HG03045 (cell line): Measurements from ENCODE around the gene GLYAT.
"Not testable (repeated sequence)": the region's sequence is repeated elsewhere in the genome, so short reads cannot be mapped to it uniquely, and the experiment has no call there.

Source experiments
- ATAC-seq: cut with Tn5 transposase; IDR thresholded peaks from one replicate; pipeline ENCODE4 v1.9.1; 2021; ENCODE audit warnings: mild to moderate bottlenecking, moderate library complexity; ENCODE audit not compliant: unreplicated experiment

GLYAT gene

GRCh38 chr11:58744988-58745704 is 13.4 kb upstream of the GLYAT start:
- no peak for ATAC-seq

DNA sequence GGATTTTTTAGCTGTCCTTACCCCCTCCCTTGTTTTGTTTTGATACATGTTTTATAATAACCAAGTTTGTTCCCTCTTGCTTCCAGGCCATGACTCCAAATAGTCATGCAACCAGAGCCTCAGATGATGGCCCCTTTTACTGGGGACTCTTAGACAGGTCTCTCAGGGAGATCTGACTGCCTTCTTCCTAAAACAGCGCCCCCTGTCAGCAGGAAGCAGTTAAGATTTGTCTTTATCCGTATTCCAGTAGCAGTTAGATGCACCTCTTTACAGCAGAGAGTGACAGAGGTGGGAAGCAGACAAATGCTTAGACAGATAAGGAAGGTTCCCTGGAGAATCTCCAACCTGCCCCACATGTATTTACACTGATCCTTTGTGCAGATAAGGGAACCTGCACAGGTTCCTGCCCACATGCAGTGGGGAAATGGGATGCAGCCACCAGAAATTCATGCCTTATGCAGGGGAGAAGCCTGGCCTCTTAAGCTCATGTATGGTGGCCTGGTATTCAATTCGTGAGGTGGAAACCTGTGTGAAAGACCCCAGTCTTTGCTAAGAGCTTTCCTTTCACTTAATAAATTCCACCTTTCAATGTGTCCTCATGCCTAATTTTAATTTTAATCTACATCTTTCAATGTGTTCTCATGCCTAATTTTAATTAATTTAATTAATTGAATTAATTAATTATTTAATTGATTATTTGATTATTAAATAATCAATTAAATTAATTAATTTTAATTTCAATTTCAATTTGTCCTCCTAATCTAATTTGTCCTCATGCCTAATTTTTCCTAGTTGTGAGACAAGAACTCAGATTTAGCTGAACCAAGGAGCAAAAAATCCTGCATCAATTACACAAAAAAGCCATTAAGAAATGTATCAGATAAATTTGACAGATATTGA is 11.5 kb upstream of the GLYAT start:
- ATAC-seq = no peak

DNA sequence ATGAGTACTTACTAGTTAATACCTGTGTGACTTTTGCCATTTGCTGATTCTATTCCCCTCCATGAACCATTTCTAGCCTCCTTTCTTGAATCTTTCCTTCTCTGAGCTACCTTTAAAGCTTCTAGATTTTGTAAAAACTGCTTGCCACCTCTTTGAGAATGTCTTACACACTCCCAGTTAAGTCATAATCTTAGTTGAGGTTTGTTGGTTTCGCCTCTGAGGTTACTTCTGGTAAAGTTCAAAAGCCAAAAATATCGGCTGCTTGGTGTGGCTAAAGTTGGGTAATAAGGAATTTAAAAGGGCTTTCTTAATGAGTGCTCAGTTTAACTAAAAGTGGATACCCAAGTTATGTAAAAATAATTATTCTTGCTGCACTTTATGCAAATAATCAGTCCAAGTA is 10.4 kb upstream of the GLYAT start:
- no peak for ATAC-seq

DNA sequence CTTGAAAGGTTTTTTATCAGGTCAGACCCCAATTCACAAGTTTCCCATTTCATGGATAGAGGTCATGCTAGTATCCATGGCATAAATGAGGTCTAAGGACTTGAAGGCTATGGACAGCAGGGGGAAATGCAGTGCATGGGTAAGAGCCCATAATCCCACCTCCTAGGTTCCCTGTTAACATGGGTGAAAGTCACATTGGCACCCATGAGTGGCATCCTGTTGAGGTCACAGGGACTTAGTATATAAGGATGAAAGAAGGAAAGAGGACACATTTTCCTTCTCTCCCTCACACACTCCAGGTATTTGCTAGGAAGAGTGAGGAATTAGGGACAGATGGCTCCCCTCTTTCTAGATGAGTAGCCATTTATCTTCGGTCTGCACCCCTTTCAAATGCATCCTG is 9.4 kb upstream of the GLYAT start:
- ATAC-seq = no peak

- no peak for ATAC-seq
Observed at GRCh38 chr11:58740447-58740846, 8.7 kb upstream of the GLYAT start.

GRCh38 chr11:58739725-58740430 is 8.1 kb upstream of the GLYAT start:
- no peak for ATAC-seq

DNA sequence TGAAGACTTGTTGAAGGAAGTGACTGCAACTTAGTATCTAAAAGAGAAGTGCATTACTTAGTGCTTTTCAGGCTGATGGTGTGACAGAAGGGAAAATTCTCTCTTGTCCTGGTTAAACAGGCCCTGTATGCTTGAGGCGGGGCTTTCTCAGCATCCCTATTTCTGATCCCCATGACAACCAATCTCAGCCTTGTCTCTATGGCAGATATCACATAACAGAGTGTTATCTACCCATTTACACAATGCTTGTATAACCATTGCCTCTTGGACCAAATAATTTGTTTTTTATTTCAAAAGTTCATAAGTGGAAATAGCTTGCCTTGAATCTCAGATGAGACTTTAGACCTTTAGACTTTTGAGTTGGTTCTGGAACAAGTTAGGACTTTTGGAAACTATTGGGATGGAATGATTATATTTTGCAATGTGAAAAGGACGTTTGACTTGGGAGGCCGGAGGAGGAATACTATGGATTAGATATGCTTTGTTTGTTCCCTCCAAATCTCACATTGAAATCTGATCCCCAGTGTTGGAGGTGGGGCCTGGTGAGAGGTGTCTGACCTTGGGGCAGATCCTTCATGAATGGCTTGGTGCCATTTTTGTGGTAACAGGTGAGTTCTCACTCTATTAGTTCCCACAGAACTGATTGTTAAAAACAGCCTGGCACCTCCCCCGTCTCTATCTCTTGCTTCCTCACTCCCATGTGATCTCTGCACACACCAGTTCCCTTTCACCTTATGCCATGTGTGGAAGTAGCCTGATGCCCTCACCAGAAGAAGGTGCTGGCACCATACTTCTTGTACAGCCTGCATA is 3.1 kb upstream of the GLYAT start:
- ATAC-seq = no peak

DNA sequence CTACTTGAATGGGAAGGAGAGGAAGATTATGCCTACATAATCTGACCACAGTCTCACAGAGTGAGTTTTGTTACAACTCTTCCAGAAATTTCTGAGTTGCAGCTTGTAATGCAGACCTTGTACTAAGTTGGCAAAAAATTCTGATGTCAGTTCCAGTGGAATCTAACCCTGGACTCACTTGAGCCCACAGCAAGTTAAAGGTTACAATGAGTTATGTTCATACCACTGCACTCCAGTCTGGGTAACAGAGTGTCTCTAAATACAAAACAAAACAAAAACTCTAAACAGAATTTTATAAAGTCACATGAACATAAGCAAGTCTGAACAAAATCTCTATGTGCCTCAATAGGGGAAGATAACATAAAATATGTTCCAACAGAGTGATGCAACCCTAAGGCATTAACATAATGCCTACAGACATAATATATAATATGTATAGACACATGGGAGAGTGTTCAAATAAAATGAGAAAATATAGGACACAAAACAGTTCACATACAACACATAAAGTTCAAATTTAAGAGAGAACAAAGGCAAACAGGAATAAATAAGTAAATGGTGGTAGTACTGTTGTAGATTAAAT is 1.1 kb downstream of the GLYAT start:
- no peak for ATAC-seq

DNA sequence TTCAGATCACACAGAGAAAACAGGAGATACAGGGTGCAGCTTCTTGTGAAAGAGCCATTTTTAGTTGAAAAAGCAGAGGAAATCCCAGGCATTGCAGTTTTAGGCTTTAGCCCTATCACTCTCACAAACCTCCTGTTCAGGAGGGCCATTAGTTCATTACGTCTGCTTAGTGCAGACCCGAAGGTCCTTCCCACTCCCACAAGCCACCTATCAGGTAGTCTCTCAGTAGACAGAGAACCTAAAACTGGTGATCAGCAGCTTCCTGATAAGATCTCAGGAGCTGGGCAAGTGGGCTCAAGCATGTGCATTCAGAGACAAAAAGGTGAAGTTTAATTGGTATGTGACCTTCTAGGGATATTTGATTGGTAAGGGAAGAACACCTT is 4.3 kb downstream of the GLYAT start:
- ATAC-seq = no peak

DNA sequence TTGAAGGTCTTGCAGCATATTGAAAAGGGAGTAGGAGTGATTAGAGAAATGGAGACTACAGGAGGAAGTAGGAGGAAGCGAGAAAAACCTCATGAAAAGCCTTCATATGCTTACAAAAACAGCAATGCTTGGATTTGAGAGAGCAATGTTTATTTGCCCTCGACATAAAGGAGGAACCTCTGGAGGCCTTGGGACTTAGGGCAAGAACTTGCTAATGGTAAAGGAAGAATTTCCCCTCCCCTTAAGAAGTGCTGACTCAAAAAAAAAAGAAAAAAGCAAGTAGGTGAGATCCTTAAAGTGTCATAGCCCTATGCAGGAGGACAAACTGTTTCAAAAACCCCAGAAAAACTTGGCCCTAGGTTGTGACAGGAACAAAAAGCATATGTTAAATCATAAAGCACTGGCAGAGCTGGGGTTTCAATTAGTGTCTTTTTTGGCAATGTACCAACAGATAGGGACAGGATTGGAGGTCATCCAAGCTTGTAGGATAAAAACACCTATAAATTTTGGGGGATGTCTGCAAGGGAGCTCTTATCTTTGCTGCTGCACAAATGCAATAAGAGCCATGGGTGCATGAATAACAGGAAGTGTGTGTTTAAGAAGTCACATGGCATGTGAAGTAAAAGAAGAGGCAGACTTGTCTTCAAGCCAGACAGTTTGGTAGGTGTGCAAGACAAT is 4.9 kb downstream of the GLYAT start:
- ATAC-seq = no peak

GRCh38 chr11:58719406-58720117 is 12.2 kb downstream of the GLYAT start:
- no peak for ATAC-seq

DNA sequence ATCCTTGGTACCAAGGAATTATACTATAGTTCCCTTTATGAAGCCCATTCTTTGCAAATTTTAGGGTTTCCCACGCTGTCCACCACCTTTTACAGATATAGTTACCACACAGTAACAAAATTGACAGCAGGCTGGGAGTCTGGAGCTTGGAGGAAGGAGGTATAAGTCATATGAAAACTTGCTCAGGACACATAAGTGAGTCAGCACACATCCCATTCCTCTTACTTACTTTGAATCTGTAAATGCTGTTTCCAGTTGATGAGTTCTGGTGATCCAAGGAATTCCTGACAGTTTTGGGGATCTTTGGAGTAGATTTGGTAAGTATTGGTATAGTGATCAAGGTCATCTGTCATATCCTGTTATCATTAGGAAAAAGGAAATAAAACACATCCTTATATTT is 19.2 kb downstream of the GLYAT start:
- no peak for ATAC-seq

DNA sequence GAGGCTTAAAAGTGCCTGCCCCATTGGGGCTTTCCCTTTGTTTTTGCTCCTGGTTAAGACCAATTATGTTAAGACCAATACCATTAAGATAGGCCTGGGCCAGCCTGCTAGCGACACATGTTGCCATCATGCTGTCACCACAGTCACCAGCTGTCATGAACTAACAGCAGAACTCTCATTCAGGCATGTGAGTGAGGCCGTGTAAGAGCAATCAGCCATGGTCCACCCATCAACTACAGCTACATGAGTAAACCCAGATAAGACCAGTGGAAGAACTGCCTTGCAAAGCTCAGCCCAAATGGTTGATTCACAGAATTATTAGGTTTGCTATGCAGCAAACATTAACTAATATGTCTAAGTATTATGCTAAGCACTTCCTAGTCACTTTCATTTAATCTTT is 19.9 kb downstream of the GLYAT start:
- ATAC-seq = no peak

DNA sequence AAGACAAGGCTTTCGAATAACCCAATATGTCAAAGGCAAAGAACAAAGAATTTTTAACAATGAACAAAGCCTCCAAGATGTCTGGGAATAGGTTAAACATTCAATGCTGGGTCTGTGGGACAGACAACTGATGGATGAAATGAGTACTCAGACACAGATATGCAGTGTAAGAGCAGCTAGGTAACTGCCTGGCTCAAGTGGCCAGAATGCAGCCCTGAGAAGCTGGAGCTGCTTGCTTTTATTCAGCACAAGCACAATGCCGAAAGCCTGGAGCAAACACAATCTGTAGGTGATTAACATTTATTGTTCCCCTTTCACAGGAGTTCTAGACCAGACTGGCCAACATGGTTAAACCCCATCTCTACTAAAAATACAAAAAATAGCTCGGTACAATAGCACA is 24.0 kb downstream of the GLYAT start:
- ATAC-seq = no peak

- not testable (repeated sequence) for ATAC-seq
Observed at GRCh38 chr11:58696825-58697224, 34.9 kb downstream of the GLYAT start.

- no peak for ATAC-seq
Observed at GRCh38 chr11:58693026-58693425, 38.7 kb downstream of the GLYAT start.

- no peak for ATAC-seq
Observed at GRCh38 chr11:58691675-58692074, 40.1 kb downstream of the GLYAT start.

DNA sequence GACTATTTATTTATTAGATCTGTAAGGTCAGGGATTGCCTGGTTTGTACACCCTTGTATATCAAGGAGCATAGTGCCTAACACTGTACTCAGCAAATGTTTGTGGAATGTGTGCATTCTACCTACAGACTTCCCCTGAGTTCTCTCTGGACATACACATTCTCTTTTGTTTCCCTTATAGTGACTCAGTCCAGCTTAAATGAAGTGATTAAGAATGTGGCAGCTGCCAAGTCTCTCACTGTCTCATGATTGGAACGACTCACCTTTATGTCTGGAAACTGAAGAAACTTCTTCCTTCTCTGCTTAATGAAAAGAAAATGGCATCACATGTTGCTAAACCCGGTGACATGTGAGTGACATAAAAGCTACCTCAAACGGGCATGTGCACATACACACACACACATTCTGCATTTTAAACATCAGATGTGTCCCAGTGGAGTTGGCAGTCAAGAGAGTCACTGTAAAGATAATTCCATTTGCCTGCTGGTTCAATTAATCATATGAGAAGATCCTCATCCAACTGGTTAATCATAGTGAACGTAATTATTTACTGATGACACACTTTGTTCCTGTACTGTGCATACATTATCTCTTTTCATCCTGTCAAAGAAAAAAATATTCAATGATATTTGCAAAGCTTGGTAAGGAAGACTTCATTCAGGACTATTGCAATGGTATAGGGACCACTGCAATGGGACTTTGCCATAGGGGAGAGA is 42.8 kb downstream of the GLYAT start:
- no peak for ATAC-seq
